Ascending aorta (tissue), 2 donors: Measurements from ENCODE around the gene SLC6A15. TPM values are rescaled to one million over a fixed set of nuclear protein-coding genes. Genes with fewer than 3 reads are reported as not detected.

ENCODE experiments used
- DNase-seq, 2 donors: peaks; one replicate each; pipeline ENCODE4 v3.0.0-alpha.2; 2019; ENCODE audit warnings: low spot score in 2 of 2
- H3K27ac ChIP-seq, 2 donors: fragments of 200-600 bp; sonication (generic); one replicate each; pipeline ENCODE4 v1.5.1; 2016 to 2017; ENCODE audit warnings: mild to moderate bottlenecking in 1 of 2
- H3K27me3 ChIP-seq: fragments of 200-600 bp; sonication (generic); one replicate; pipeline ENCODE4 v1.5.1; 2017
- H3K36me3 ChIP-seq, 2 donors: fragments of 200-600 bp; sonication (generic); one replicate each; pipeline ENCODE4 v1.5.1; 2016
- H3K4me1 ChIP-seq, 2 donors: fragments of 200-600 bp; sonication (generic); one replicate each; pipeline ENCODE4 v1.5.1; 2016 to 2017; ENCODE audit warnings: mild to moderate bottlenecking in 1 of 2
- H3K4me3 ChIP-seq, 2 donors: fragments of 200-600 bp; sonication (generic); one replicate each; pipeline ENCODE4 v1.5.1; 2016 to 2017; ENCODE audit warnings: mild to moderate bottlenecking in 1 of 2
- H3K9me3 ChIP-seq, 2 donors: fragments of 200-600 bp; sonication (generic); one replicate each; pipeline ENCODE4 v1.5.1; 2016
- intact Hi-C: fragments of 100-400 bp; cut with DNase I; formaldehyde crosslinking; loops from one replicate; pipeline ENCODE4 v1.15.1; 2023
- total RNA-seq: library from RNA; depleted of rRNA; stranded (reverse); fragments of >200 nt; gene quantifications from one replicate; pipeline ENCODE4 v1.1.0, GENCODE V29; 2016
- TF ChIP-seq, protein P1 (sequence below), 3 experiments: fragments of 200-600 bp in 2 of 3; fragments of 450-650 bp in 1 of 3; sonication (generic) in 2 of 3; IDR thresholded peaks; one replicate each; pipeline ENCODE4 v1.5.1; 2016 to 2019; ENCODE audit warnings: antibody characterized with exemption in 3 of 3, mild to moderate bottlenecking in 1 of 3, moderate library complexity in 1 of 3

SLC6A15 gene
- total RNA-seq, 1 donor from 2014 or later, result not detected

DNA sequence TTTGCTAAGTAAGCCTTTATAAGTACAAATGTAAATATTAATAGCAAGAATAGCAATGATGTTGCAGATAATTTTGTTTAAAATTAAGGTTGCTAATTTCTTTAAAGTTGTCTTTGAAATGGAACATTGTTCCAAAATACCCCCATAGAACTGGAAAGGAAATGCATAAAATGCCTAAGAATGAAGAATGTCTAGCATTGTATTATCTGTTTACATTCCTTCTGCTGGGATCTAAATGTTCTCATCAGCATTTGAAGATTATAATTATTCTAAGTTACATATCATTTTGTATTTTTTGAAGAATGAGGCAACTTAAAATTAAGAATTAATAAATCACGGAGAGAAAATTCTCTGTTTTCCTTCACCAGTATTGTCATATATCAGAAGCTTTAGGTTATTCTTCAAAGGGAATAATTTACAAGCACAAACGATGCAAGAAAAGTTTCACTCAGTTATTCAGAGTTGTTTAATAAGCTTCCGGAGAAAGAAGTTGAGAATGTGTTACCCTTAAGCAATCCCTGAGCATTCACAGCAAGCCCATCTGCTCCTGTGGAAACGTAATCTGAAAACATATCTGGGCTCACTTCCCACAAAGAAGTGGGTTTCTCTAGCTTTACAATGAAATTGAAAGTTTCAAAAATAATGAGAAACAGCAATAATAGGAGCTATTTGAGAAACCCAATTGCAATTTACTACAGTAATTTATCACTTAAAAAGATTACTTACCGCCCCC is 21.3 kb downstream of the SLC6A15 start:
- H3K27me3 ChIP-seq, result no peaks in the 10 kb centered on the region
- no peak for DNase-seq
- no peaks in the 10 kb centered on the region for H3K36me3 ChIP-seq
- no peaks in the 10 kb centered on the region for H3K4me1 ChIP-seq
- no peak overlapping the region for H3K27ac ChIP-seq
- intact Hi-C loops, result no loop called here
- no peaks in the 10 kb centered on the region for H3K9me3 ChIP-seq
- TF ChIP-seq, protein P1, sequence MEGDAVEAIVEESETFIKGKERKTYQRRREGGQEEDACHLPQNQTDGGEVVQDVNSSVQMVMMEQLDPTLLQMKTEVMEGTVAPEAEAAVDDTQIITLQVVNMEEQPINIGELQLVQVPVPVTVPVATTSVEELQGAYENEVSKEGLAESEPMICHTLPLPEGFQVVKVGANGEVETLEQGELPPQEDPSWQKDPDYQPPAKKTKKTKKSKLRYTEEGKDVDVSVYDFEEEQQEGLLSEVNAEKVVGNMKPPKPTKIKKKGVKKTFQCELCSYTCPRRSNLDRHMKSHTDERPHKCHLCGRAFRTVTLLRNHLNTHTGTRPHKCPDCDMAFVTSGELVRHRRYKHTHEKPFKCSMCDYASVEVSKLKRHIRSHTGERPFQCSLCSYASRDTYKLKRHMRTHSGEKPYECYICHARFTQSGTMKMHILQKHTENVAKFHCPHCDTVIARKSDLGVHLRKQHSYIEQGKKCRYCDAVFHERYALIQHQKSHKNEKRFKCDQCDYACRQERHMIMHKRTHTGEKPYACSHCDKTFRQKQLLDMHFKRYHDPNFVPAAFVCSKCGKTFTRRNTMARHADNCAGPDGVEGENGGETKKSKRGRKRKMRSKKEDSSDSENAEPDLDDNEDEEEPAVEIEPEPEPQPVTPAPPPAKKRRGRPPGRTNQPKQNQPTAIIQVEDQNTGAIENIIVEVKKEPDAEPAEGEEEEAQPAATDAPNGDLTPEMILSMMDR (IDR thresholded peaks at IDR 0.05), result no peak
- no peak overlapping the region for H3K4me3 ChIP-seq

DNA sequence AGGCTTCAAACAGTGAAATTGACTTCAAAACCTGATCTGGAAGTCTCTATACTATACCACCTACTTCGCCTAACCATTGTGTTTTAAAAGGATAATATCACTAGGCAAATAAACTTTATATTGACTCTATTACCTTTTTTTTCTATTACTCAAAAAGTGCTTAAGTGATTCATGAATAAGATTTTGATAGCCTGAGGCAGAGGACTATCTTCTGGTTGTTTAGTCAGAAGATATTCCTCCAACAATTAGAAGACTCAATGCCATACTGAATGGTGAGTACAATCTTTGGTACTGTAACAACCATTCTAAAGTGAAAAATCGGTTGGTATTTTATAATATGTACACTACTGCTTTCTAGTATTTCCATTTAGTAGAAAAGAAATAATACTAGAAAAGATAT is 22.8 kb downstream of the SLC6A15 start:
- no peak for DNase-seq
- Histone ChIP-seq H3K9me3 (no peaks in the 10 kb centered on the region), H3K27me3 (no peaks in the 10 kb centered on the region), H3K4me3 (no peak overlapping the region), H3K4me1 (no peaks in the 10 kb centered on the region), H3K27ac (no peak overlapping the region), H3K36me3 (no peaks in the 10 kb centered on the region)
- TF ChIP-seq, protein P1 (IDR thresholded peaks at IDR 0.05), result no peak
- intact Hi-C loops, result no loop called here

DNA sequence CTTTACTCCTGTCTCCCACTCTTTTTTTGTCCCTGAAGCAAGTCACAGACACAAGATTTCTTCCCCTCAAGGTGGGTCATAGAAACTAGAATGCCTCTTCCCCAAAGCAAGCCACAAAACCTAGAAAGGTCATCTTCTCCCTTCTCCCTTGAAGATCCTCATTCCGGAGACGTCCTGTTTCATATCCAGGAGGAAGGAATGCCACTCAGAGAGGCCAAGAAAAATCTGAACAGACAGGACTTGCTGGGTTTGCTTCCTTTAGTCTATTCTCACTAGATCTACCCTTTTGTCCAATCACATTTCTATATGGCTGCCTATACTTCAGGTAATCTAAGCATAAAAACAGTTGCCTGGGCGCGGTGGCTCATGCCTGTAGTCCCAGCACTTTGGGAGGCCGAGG is 23.7 kb downstream of the SLC6A15 start:
- Histone ChIP-seq H3K4me1 (no peaks in the 10 kb centered on the region), H3K4me3 (no peak overlapping the region), H3K36me3 (no peaks in the 10 kb centered on the region), H3K9me3 (no peaks in the 10 kb centered on the region), H3K27ac (no peak overlapping the region), H3K27me3 (no peaks in the 10 kb centered on the region)
- intact Hi-C loops, result no loop called here
- no peak for DNase-seq
- TF ChIP-seq, protein P1 (IDR thresholded peaks at IDR 0.05), result no peak

DNA sequence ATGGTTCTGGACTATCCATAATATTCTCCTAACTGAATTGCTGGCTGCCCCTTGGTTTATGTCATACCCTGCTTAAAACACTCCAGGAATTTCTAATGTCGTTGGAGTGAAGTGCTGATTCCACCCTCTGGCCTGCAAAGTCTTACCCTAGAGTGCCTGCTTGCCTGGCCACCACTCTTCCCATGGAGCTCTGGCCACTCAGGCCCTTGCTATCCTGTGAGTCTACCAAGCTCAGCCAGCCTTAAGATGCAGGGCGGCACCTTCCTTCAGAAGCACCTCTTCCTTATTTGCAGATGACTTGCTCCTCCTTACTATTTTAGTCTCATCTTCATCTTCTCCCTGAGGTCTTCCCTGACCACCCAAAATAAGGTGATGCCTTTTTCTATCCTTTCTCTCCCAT is 35.3 kb downstream of the SLC6A15 start:
- Histone ChIP-seq H3K9me3 (no peaks in the 10 kb centered on the region), H3K36me3 (no peaks in the 10 kb centered on the region), H3K4me1 (no peaks in the 10 kb centered on the region), H3K27me3 (no peaks in the 10 kb centered on the region), H3K27ac (no peak overlapping the region), H3K4me3 (no peak overlapping the region)
- TF ChIP-seq, protein P1 (IDR thresholded peaks at IDR 0.05), result no peak
- DNase-seq, result no peak
- intact Hi-C loops, result loop anchor here (10.0 kb wide), 1 partner anchor 1047 kb away; no protein-coding TSS in a partner anchor

DNA sequence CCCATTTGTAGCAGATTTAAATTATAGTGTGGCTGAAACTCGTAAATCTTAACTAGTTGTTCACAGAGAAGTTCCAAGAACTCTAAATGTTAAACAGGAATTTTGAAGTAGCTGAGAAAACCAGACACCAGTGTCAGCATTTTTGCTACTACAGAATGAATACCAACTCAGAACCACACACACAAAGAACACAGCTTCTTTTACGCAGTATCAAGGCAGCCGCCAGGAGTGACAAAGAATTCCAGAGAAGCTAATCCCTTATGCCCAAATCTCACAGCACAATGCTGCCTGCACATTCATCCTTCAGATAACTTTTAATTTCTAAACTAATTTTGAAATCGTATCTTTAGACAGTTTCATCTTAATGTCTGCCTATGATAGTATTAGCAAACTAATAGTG is 37.4 kb downstream of the SLC6A15 start:
- no peaks in the 10 kb centered on the region for H3K9me3 ChIP-seq
- TF ChIP-seq, protein P1 (IDR thresholded peaks at IDR 0.05), result no peak
- H3K4me3 ChIP-seq, result no peak overlapping the region
- no peak overlapping the region for H3K27ac ChIP-seq
- no peaks in the 10 kb centered on the region for H3K36me3 ChIP-seq
- no peaks in the 10 kb centered on the region for H3K27me3 ChIP-seq
- intact Hi-C loops, result loop anchor here (10.0 kb wide), 1 partner anchor 1050 kb away; no protein-coding TSS in a partner anchor
- H3K4me1 ChIP-seq, result no peaks in the 10 kb centered on the region
- no peak for DNase-seq
